Thyroid gland (tissue), 4 donors: Measurements from ENCODE around the gene ZC3H12C.

Source experiments
- CTCF ChIP-seq, 6 experiments: fragments of 200-600 bp in 3 of 6; fragments of 450-650 bp in 3 of 6; sonication (generic) in 3 of 6; IDR thresholded peaks; one replicate each; pipeline ENCODE4 v1.5.1; 2016 to 2019; ENCODE audit warnings: antibody characterized with exemption in 6 of 6, mild to moderate bottlenecking in 2 of 6, inconsistent platforms in 1 of 6, moderate library complexity in 1 of 6
- POLR2A ChIP-seq, 2 donors: fragments of 450-650 bp; IDR thresholded peaks; one replicate each; pipeline ENCODE4 v1.6.1; 2017; ENCODE audit warnings: antibody characterized with exemption in 2 of 2, mild to moderate bottlenecking in 2 of 2, moderate library complexity in 1 of 2

- TF ChIP-seq CTCF (IDR thresholded peaks at IDR 0.05) (no peak), POLR2A (IDR thresholded peaks at IDR 0.05) (no peak)
Observed at GRCh38 chr11:110078923-110079544, 14.2 kb upstream of the ZC3H12C start.
